PC-9 (cell line): ENCODE results near the gene DLGAP4. TPM values are rescaled to one million over a fixed set of nuclear protein-coding genes. Genes with fewer than 3 reads are reported as not detected.

Experiments
- BruUV-seq: library from RNA; stranded (reverse); fragments of 400-500 nt; replicated peaks from 2 replicates; lab custom pipeline; 2021; lab: Mats Ljungman, UMichigan
- CTCF ChIA-PET: fragments of 300-600 bp; sonication (Branson Sonifier 250); formaldehyde crosslinking; loops from one replicate; lab custom pipeline; 2022; ENCODE audit warnings: antibody characterized with exemption; lab: Charles Lee
- POLR2A ChIA-PET: fragments of 300-600 bp; sonication (Branson Sonifier 250); formaldehyde crosslinking; loops from one replicate; lab custom pipeline; 2022; ENCODE audit warnings: antibody characterized with exemption; ENCODE audit not compliant: unreplicated experiment; lab: Charles Lee
- DNase-seq, 2 experiments: peaks; one replicate each; pipeline versions ENCODE4 v3.0.0 to v3.0.0-alpha.2; 2015 to 2022; ENCODE audit warnings: mixed read lengths in 1 of 2
- H2AFZ ChIP-seq: fragments of 200-600 bp; sonication (generic); 2 replicates; pipeline ENCODE4 v1.8.1; 2017; ENCODE audit warnings: antibody characterized with exemption
- H3F3A ChIP-seq: fragments of 200-600 bp; sonication (generic); 2 replicates; pipeline ENCODE4 v1.8.1; 2017; ENCODE audit warnings: antibody characterized with exemption, mild to moderate bottlenecking, low read depth; ENCODE audit not compliant: insufficient read depth
- H3K27ac ChIP-seq: fragments of 200-600 bp; sonication (generic); 2 replicates; pipeline ENCODE4 v1.6.1; 2016; ENCODE audit warnings: mixed run types
- H3K27me3 ChIP-seq: fragments of 200-600 bp; sonication (generic); 2 replicates; pipeline ENCODE4 v1.6.1; 2016; ENCODE audit warnings: low read depth, mixed run types; ENCODE audit not compliant: insufficient read depth
- H3K36me3 ChIP-seq: fragments of 200-600 bp; sonication (generic); 2 replicates; pipeline ENCODE4 v1.6.1; 2016; ENCODE audit warnings: low read depth, mixed run types
- H3K4me1 ChIP-seq: fragments of 200-600 bp; sonication (generic); replicated peaks from 2 replicates; pipeline ENCODE4 v1.6.1; 2016; ENCODE audit warnings: mixed run types; ENCODE audit not compliant: insufficient read depth
- H3K4me2 ChIP-seq: fragments of 200-600 bp; sonication (generic); 2 replicates; pipeline ENCODE4 v1.6.1; 2017; ENCODE audit warnings: mixed run types
- H3K4me3 ChIP-seq: fragments of 200-600 bp; sonication (generic); 2 replicates; pipeline ENCODE4 v1.6.1; 2016; ENCODE audit warnings: mixed run types
- H3K79me2 ChIP-seq: fragments of 200-600 bp; sonication (generic); 2 replicates; pipeline ENCODE4 v1.6.1; 2017; ENCODE audit warnings: low read depth, mixed run types
- H3K9me2 ChIP-seq: fragments of 200-600 bp; sonication (generic); 2 replicates; pipeline ENCODE4 v1.8.1; 2017; ENCODE audit warnings: mild to moderate bottlenecking; ENCODE audit not compliant: insufficient read depth
- H3K9me3 ChIP-seq: fragments of 200-600 bp; sonication (generic); 2 replicates; pipeline ENCODE4 v1.8.1; 2016; ENCODE audit warnings: low read depth; ENCODE audit not compliant: insufficient read depth
- H4K20me1 ChIP-seq: fragments of 200-600 bp; sonication (generic); 2 replicates; pipeline ENCODE4 v1.8.1; 2017; ENCODE audit not compliant: insufficient read depth
- CTCF ChIP-seq: fragments of 200-600 bp; sonication (generic); conservative IDR thresholded peaks from 2 replicates; pipeline ENCODE4 v1.6.1; 2017; ENCODE audit warnings: mixed run types, antibody characterized with exemption, mild to moderate bottlenecking, moderate library complexity
- EZH2 ChIP-seq: fragments of 200-600 bp; sonication (generic); IDR thresholded peaks from 2 replicates; pipeline ENCODE4 v1.8.0; 2017; ENCODE audit warnings: antibody characterized with exemption, low read depth
- intact Hi-C: fragments of 100-400 bp; cut with micrococcal nuclease; formaldehyde crosslinking; loops from one replicate; pipeline ENCODE4 v1.10.0; 2022; ENCODE audit not compliant: unreplicated experiment
- total RNA-seq: library from RNA; stranded (reverse); gene quantifications from 2 replicates; pipeline ENCODE4 v1.2.3, GENCODE V29; 2021

The DLGAP4 gene
- total RNA-seq, 1 experiment from 2014 or later = 62.6 TPM

GRCh38 chr20:36477475-36477874 lies 171.3 kb downstream of the DLGAP4 start:
- Histone ChIP-seq H2AFZ (no peak overlapping the region), H3F3A (no peaks in the 10 kb centered on the region), H3K79me2 (0 out of 2 replicates have a peak, but pooled peaks cover 11% of the 10 kb centered on the region), H3K36me3 (no peaks in the 10 kb centered on the region), H3K4me1 (0 out of 2 replicates have a peak, but pooled peaks cover 3% of the 10 kb centered on the region), H3K27me3 (no peaks in the 10 kb centered on the region), H3K9me3 (no peaks in the 10 kb centered on the region), H3K4me2 (no peak overlapping the region), H4K20me1 (peaks cover 30% of the 10 kb centered on the region), H3K9me2 (no peaks in the 10 kb centered on the region), H3K27ac (no peak overlapping the region), H3K4me3 (no peak overlapping the region)
- DNase-seq = no peak
- CTCF ChIA-PET = no interaction called here
- POLR2A ChIA-PET = no interaction called here
- TF ChIP-seq CTCF (no peak), EZH2 (no peak)
- intact Hi-C loops = no loop called here
- BruUV-seq = no TSS peak

GRCh38 chr20:36478137-36478905 lies 172.2 kb downstream of the DLGAP4 start:
- no peaks in the 10 kb centered on the region for H3K36me3 ChIP-seq
- no TSS peak for BruUV-seq
- peaks cover 5% of the 10 kb centered on the region for H3K4me1 ChIP-seq
- 0 out of 2 replicates have a peak, but pooled peaks cover 13% of the 10 kb centered on the region for H3K79me2 ChIP-seq
- DNase-seq = no peak
- no peaks in the 10 kb centered on the region for H3K9me2 ChIP-seq
- peaks cover 32% of the 10 kb centered on the region for H4K20me1 ChIP-seq
- H3K4me2 ChIP-seq = no peak overlapping the region
- no peak for TF ChIP-seq EZH2
- no peak for TF ChIP-seq CTCF
- ChIA-PET POLR2A (interaction anchor here (0.6 kb wide), 1 partner anchor 9 kb away, joined by 3 read pairs; no protein-coding TSS in a partner anchor), CTCF (no interaction called here)
- intact Hi-C loops = no loop called here
- H3K4me3 ChIP-seq = no peak overlapping the region
- no peaks in the 10 kb centered on the region for H3K27me3 ChIP-seq
- no peaks in the 10 kb centered on the region for H3K9me3 ChIP-seq
- peaks cover 7% of the 10 kb centered on the region; the same call in 1 of the 2 replicates for H3F3A ChIP-seq
- no peak overlapping the region for H3K27ac ChIP-seq
- H2AFZ ChIP-seq = no peak overlapping the region

DNA sequence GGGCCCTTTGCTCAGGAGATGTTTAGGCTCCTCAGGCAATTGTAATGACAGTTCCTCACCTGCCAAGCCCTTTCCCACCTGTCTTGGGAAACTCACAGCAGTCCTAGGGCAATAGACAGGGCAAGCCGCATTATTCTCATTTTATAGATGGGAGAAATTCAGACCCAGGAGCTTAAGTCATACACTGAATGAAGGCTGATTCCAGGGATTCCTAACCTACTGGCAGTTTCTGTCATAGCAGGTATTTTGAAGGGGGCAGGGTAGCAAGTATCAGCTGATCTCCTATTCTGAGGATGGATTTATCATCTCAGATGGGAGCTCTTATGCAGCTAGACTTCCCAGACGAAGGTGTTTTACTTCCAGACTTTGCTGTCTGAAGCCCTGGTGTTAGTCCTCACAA lies 173.8 kb downstream of the DLGAP4 start:
- TF ChIP-seq EZH2 = no peak
- no peak for TF ChIP-seq CTCF
- H3F3A ChIP-seq = peaks cover 18% of the 10 kb centered on the region; the same call in 1 of the 2 replicates
- POLR2A ChIA-PET = interaction anchor here (0.6 kb wide), 1 partner anchor 1333 kb away, joined by 3 read pairs; no protein-coding TSS in a partner anchor
- no peaks in the 10 kb centered on the region for H3K9me2 ChIP-seq
- H3K27me3 ChIP-seq = no peaks in the 10 kb centered on the region
- no TSS peak for BruUV-seq
- peaks cover 40% of the 10 kb centered on the region for H4K20me1 ChIP-seq
- CTCF ChIA-PET = no interaction called here
- peaks cover 14% of the 10 kb centered on the region for H3K4me1 ChIP-seq
- intact Hi-C loops = no loop called here
- H3K27ac ChIP-seq = no peak overlapping the region
- H3K4me2 ChIP-seq = no peak overlapping the region
- H3K79me2 ChIP-seq = 0 out of 2 replicates have a peak, but pooled peaks cover 13% of the 10 kb centered on the region
- no peaks in the 10 kb centered on the region for H3K36me3 ChIP-seq
- no peaks in the 10 kb centered on the region for H3K9me3 ChIP-seq
- no peak overlapping the region for H2AFZ ChIP-seq
- no peak overlapping the region for H3K4me3 ChIP-seq
- DNase-seq = no peak
